NCI-H748 treated with DMSO at 0.1 percent for 48 hours (cell line): ENCODE measurements around the gene EFHC2.

Source experiments
- DNase-seq: peaks from one replicate; lab custom pipeline; 2025; lab: John Stamatoyannopoulos, UW

EFHC2 gene

GRCh38 chrX:44343412-44344141, at the start of gene EFHC2:
EFHC2 (minus strand) TSS chrX:44343672; CDS start chrX:44343588, 84 bp downstream.
- DNase-seq: no peak

- DNase-seq: no peak
These were observed 49.3 kb upstream of the EFHC2 start for GRCh38 chrX:44392767-44393166.

- DNase-seq: no peak
These were observed 41.3 kb upstream of the EFHC2 start for GRCh38 chrX:44384688-44385338.

GRCh38 chrX:44382871-44383270, 39.4 kb upstream of the EFHC2 start:
- DNase-seq: no peak

- DNase-seq: no peak
These were observed 9.3 kb upstream of the EFHC2 start for GRCh38 chrX:44352758-44353157.

- no peak for DNase-seq
These were observed 6.1 kb upstream of the EFHC2 start for GRCh38 chrX:44349561-44349960.

- DNase-seq: no peak
These were observed 1.2 kb upstream of the EFHC2 start for GRCh38 chrX:44344687-44345086.

- DNase-seq: no peak
These were observed 722 bp upstream of the EFHC2 start for GRCh38 chrX:44344194-44344593.

- DNase-seq: no peak
These were observed 606 bp downstream of the EFHC2 start for GRCh38 chrX:44342866-44343265.

GRCh38 chrX:44338361-44338760, 5.1 kb downstream of the EFHC2 start:
- DNase-seq: no peak

GRCh38 chrX:44332437-44332836, 11.0 kb downstream of the EFHC2 start:
- no peak for DNase-seq

GRCh38 chrX:44330227-44330626, 13.2 kb downstream of the EFHC2 start:
- DNase-seq: no peak

- DNase-seq: no peak
These were observed 23.9 kb downstream of the EFHC2 start for GRCh38 chrX:44319550-44319949.

- DNase-seq: no peak
These were observed 26.3 kb downstream of the EFHC2 start for GRCh38 chrX:44317181-44317580.

GRCh38 chrX:44314808-44315207, 28.7 kb downstream of the EFHC2 start:
- DNase-seq: no peak

GRCh38 chrX:44314259-44314734, 29.2 kb downstream of the EFHC2 start:
- DNase-seq: no peak

GRCh38 chrX:44312421-44312820, 31.1 kb downstream of the EFHC2 start:
- DNase-seq: no peak

GRCh38 chrX:44310227-44310626, 33.2 kb downstream of the EFHC2 start:
- DNase-seq: no peak

GRCh38 chrX:44308869-44309268, 34.6 kb downstream of the EFHC2 start:
- DNase-seq: peak; percentile 68

- DNase-seq: peak; percentile 81
These were observed 37.1 kb downstream of the EFHC2 start for GRCh38 chrX:44306356-44306755.

- DNase-seq: peak; percentile 68
These were observed 37.6 kb downstream of the EFHC2 start for GRCh38 chrX:44305921-44306320.

GRCh38 chrX:44303119-44303518, 40.4 kb downstream of the EFHC2 start:
- DNase-seq: no peak

GRCh38 chrX:44299177-44299576, 44.3 kb downstream of the EFHC2 start:
- DNase-seq: no peak
